PFSK-1 (cell line): Measurements from ENCODE around the gene LY9.

Source experiments
- POLR2AphosphoS5 ChIP-seq: IDR thresholded peaks from 2 replicates; pipeline ENCODE4 v1.6.1; 2012; ENCODE audit warnings: low read depth, mild to moderate bottlenecking, control low read depth, low read length, moderate library complexity
- TAF1 ChIP-seq: IDR thresholded peaks from 2 replicates; pipeline ENCODE4 v1.6.1; 2012; ENCODE audit warnings: low read length, control low read depth, borderline replicate concordance; ENCODE audit not compliant: insufficient read depth

DNA sequence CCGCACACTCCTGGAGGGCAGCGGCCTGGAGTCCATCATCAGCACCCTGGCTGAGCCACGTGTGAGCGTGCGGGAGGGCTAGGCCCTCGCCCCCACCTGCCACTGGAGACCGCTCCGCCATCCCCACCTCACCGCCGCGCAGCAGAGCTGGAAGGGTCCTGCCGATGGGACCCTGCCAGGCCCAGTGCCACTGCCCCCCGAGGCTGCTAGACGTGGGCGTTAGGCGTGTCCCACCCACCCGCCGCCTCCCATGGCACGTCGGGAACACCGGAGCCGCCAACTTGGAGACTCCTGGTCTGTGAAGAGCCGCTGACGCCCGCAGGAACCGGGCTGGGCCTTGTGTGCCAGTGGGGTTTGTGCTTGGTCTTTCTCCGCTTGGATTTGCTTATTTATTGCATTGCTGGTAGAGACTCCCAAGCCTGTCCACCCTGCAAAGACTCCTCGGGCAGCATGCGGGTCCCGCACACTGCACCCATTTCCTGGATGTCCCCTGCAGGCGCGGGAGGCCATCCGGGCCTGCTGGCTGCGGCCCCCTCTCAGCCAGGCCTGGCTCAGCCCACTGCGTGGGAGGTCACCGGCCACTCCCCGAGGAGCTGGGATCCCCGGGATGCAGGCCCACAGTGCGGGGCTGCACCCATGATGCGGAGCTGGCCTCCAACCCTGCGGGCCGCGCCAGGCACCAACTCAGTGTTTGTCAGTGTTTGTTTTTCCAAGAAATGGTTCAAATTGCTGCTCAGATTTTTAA lies 6.0 kb downstream of the LY9 start:
- TF ChIP-seq POLR2AphosphoS5: no peak
- TF ChIP-seq TAF1: no peak
